Neural cell (in vitro differentiated cells): ENCODE results near the gene KRTAP10-9. TPM values are rescaled to one million over a fixed set of nuclear protein-coding genes. Genes with fewer than 3 reads are reported as not detected.

ENCODE experiments used
- H2AFZ ChIP-seq: fragments of 200-600, 300-800 bp; sonication (generic), shearing (Covaris generic); 2 replicates; pipeline ENCODE4 v1.6.0; 2014; ENCODE audit warnings: low read depth, mild to moderate bottlenecking, antibody characterized with exemption, low read length, moderate library complexity
- H3F3A ChIP-seq: fragments of 200-600 bp; shearing (Covaris generic); 2 replicates; pipeline ENCODE4 v1.6.1; 2016; ENCODE audit warnings: mild to moderate bottlenecking, moderate library complexity, mixed read lengths, antibody characterized with exemption, low read length; ENCODE audit not compliant: insufficient read depth, poor library complexity, severe bottlenecking
- H3K27ac ChIP-seq: fragments of 200-600, 300-800 bp; sonication (generic), shearing (Covaris generic); 2 replicates; pipeline ENCODE4 v1.5.1; 2014; ENCODE audit warnings: mild to moderate bottlenecking, low read length, moderate library complexity
- H3K27me3 ChIP-seq: fragments of 300-800, 200-600 bp; sonication (generic), shearing (Covaris generic); 2 replicates; pipeline ENCODE4 v1.6.0; 2014; ENCODE audit warnings: mild to moderate bottlenecking, low read depth, low read length, moderate library complexity; ENCODE audit not compliant: insufficient read depth
- H3K36me3 ChIP-seq: fragments of 300-800, 200-600 bp; sonication (generic), shearing (Covaris generic); 2 replicates; pipeline ENCODE4 v1.5.1; 2014; ENCODE audit warnings: mild to moderate bottlenecking, antibody characterized with exemption, low read length, moderate library complexity; ENCODE audit not compliant: insufficient read depth
- H3K4me2 ChIP-seq: fragments of 300-800, 200-600 bp; sonication (generic), shearing (Covaris generic); 2 replicates; pipeline ENCODE4 v1.6.0; 2014; ENCODE audit warnings: mild to moderate bottlenecking, low read length
- H3K4me3 ChIP-seq: fragments of 300-800, 200-600 bp; sonication (generic), shearing (Covaris generic); 2 replicates; pipeline ENCODE4 v1.5.1; 2014; ENCODE audit warnings: mild to moderate bottlenecking, low read length, moderate library complexity
- H3K79me2 ChIP-seq: fragments of 200-600 bp; shearing (Covaris generic); replicated peaks from 2 replicates; pipeline ENCODE4 v1.6.0; 2014; ENCODE audit warnings: mild to moderate bottlenecking, low read length, moderate library complexity; ENCODE audit not compliant: insufficient read depth
- H3K9ac ChIP-seq: fragments of 300-800, 200-600 bp; sonication (generic), shearing (Covaris generic); 2 replicates; pipeline ENCODE4 v1.6.1; 2016; ENCODE audit warnings: mild to moderate bottlenecking, low read length, mixed read lengths
- H3K9me2 ChIP-seq: fragments of 200-600 bp; shearing (Covaris generic); 2 replicates; pipeline ENCODE4 v1.6.1; 2016; ENCODE audit warnings: mild to moderate bottlenecking, low read length, mixed read lengths; ENCODE audit not compliant: insufficient read depth
- H3K9me3 ChIP-seq: fragments of 200-600, 300-800 bp; sonication (generic), shearing (Covaris generic); 2 replicates; pipeline ENCODE4 v1.6.1; 2016; ENCODE audit warnings: mild to moderate bottlenecking, mixed run types, low read length, moderate library complexity, mixed read lengths
- H4K20me1 ChIP-seq: fragments of 200-600 bp; shearing (Covaris generic); 2 replicates; pipeline ENCODE4 v1.6.1; 2016; ENCODE audit warnings: mild to moderate bottlenecking, mixed run types; ENCODE audit not compliant: insufficient read depth
- CTCF ChIP-seq: fragments of 450-650 bp; IDR thresholded peaks from 2 replicates; pipeline ENCODE4 v1.5.1; 2014; ENCODE audit warnings: antibody characterized with exemption, mild to moderate bottlenecking, moderate library complexity; ENCODE audit not compliant: poor library complexity, severe bottlenecking
- EP300 ChIP-seq: fragments of 450-650 bp; conservative IDR thresholded peaks from 2 replicates; pipeline ENCODE4 v1.6.1; 2014; ENCODE audit warnings: antibody characterized with exemption, mild to moderate bottlenecking, moderate library complexity; ENCODE audit not compliant: poor library complexity, severe bottlenecking
- EZH2 ChIP-seq: fragments of 200-600, 300-800 bp; shearing (Covaris generic), sonication (generic); IDR thresholded peaks from 2 replicates; pipeline ENCODE4 v1.6.1; 2014; ENCODE audit warnings: antibody characterized with exemption, low read length, borderline replicate concordance, mild to moderate bottlenecking; ENCODE audit not compliant: insufficient read depth, poor library complexity, severe bottlenecking
- MXI1 ChIP-seq: fragments of 450-650 bp; conservative IDR thresholded peaks from 2 replicates; pipeline ENCODE4 v1.6.1; 2014; ENCODE audit warnings: antibody characterized with exemption, mild to moderate bottlenecking; ENCODE audit not compliant: poor library complexity, severe bottlenecking
- POLR2AphosphoS5 ChIP-seq: IDR thresholded peaks from 2 replicates; pipeline ENCODE4 v1.6.1; 2012
- RAD21 ChIP-seq: fragments of 450-650 bp; conservative IDR thresholded peaks from 2 replicates; pipeline ENCODE4 v1.6.1; 2014; ENCODE audit warnings: antibody characterized with exemption, mild to moderate bottlenecking, moderate library complexity
- REST ChIP-seq: IDR thresholded peaks from 2 replicates; pipeline ENCODE4 v1.6.1; 2012; ENCODE audit warnings: borderline replicate concordance
- SMC3 ChIP-seq: fragments of 450-650 bp; conservative IDR thresholded peaks from 2 replicates; pipeline ENCODE4 v1.6.1; 2014; ENCODE audit warnings: antibody characterized with exemption, mild to moderate bottlenecking, moderate library complexity; ENCODE audit not compliant: poor library complexity
- TAF1 ChIP-seq: IDR thresholded peaks from 2 replicates; pipeline ENCODE4 v1.6.1; 2012; ENCODE audit warnings: low read depth
- polyA plus RNA-seq: library from polyadenylated mRNA; depleted of rRNA; stranded (reverse); fragments of >200 nt; gene quantifications from 2 replicates; pipeline ENCODE4 v1.2.3, GENCODE V29; 2014

KRTAP10-9 gene
- polyA plus RNA-seq, 1 donor from 2014 or later = not detected

- H4K20me1 ChIP-seq = no peaks in the 10 kb centered on the region
- no peak overlapping the region for H2AFZ ChIP-seq
- no peaks in the 10 kb centered on the region for H3K79me2 ChIP-seq
- H3K27ac ChIP-seq = no peak overlapping the region
- H3K9me3 ChIP-seq = no peaks in the 10 kb centered on the region
- TF ChIP-seq SMC3 = no peak
- no peaks in the 10 kb centered on the region for H3K9me2 ChIP-seq
- H3K4me2 ChIP-seq = no peak overlapping the region
- no peaks in the 10 kb centered on the region for H3K27me3 ChIP-seq
- no peaks in the 10 kb centered on the region for H3F3A ChIP-seq
- H3K4me3 ChIP-seq = no peak overlapping the region
- H3K9ac ChIP-seq = no peak overlapping the region
- no peaks in the 10 kb centered on the region for H3K36me3 ChIP-seq
Measured at GRCh38 chr21:44583089-44583799, 43.6 kb upstream of the KRTAP10-9 start.

- TF ChIP-seq TAF1 = no peak
- no peak for TF ChIP-seq MXI1
- TF ChIP-seq EP300 = no peak
- TF ChIP-seq SMC3 = no peak
- no peak for TF ChIP-seq EZH2
- no peak for TF ChIP-seq CTCF
- no peak for TF ChIP-seq POLR2AphosphoS5
- TF ChIP-seq REST = no peak
- TF ChIP-seq RAD21 = no peak
- Histone ChIP-seq H3K9me2 (no peaks in the 10 kb centered on the region), H3K9ac (no peak overlapping the region), H3F3A (no peaks in the 10 kb centered on the region), H4K20me1 (no peaks in the 10 kb centered on the region), H3K4me2 (no peak overlapping the region), H3K4me3 (no peak overlapping the region), H3K9me3 (no peaks in the 10 kb centered on the region), H3K36me3 (no peaks in the 10 kb centered on the region), H3K27me3 (no peaks in the 10 kb centered on the region), H3K79me2 (no peaks in the 10 kb centered on the region), H3K27ac (no peak overlapping the region), H2AFZ (no peak overlapping the region)
Measured at GRCh38 chr21:44583800-44584147, 43.1 kb upstream of the KRTAP10-9 start.
